ENCODE measurements around the gene STX3.
"Not testable (repeated sequence)": the region's sequence is repeated elsewhere in the genome, so short reads cannot be mapped to it uniquely, and the experiment has no call there.

The STX3 gene

GRCh38 chr11:59792507-59792906, 37.3 kb downstream of the STX3 start:
- no peak for DNase-seq

- no peak for DNase-seq
These were observed 39.2 kb downstream of the STX3 start for GRCh38 chr11:59794417-59794816.

GRCh38 chr11:59800390-59801025, 45.3 kb downstream of the STX3 start:
- no peak for DNase-seq

GRCh38 chr11:59801160-59801706, 46.1 kb downstream of the STX3 start:
- no peak for DNase-seq

GRCh38 chr11:59801981-59802638, 46.9 kb downstream of the STX3 start:
- DNase-seq: peak; percentile 37

- peak; percentile 50 for DNase-seq
These were observed 47.5 kb downstream of the STX3 start for GRCh38 chr11:59802639-59803176.

GRCh38 chr11:59804061-59804460, 48.9 kb downstream of the STX3 start:
- DNase-seq: no peak

- no peak for DNase-seq
These were observed 52.0 kb downstream of the STX3 start for GRCh38 chr11:59807047-59807610.

GRCh38 chr11:59810189-59810910, 55.2 kb downstream of the STX3 start, which contains the start of gene MRPL16:
Gene MRPL16 (minus strand): TSS chr11:59810778. CDS start chr11:59810658, 120 bp downstream.
- peak; percentile 84 for DNase-seq

- no peak for DNase-seq
These were observed 55.7 kb downstream of the STX3 start for GRCh38 chr11:59810911-59811259.

GRCh38 chr11:59812220-59812619, 57.0 kb downstream of the STX3 start:
- DNase-seq: no peak

GRCh38 chr11:59813364-59813763, 58.2 kb downstream of the STX3 start:
- DNase-seq: no peak

GRCh38 chr11:59814021-59814420, 58.8 kb downstream of the STX3 start:
- no peak for DNase-seq

GRCh38 chr11:59815754-59816153, 60.6 kb downstream of the STX3 start:
- DNase-seq: no peak

- not testable (repeated sequence) for DNase-seq
These were observed 61.3 kb downstream of the STX3 start for GRCh38 chr11:59816434-59816833.

- no peak for DNase-seq
These were observed 63.4 kb downstream of the STX3 start for GRCh38 chr11:59818572-59818971.

GRCh38 chr11:59822989-59823566, 67.9 kb downstream of the STX3 start:
- DNase-seq: peak; percentile 59

- no peak for DNase-seq
These were observed 74.2 kb downstream of the STX3 start for GRCh38 chr11:59829358-59829757.

GRCh38 chr11:59833602-59834001, 78.4 kb downstream of the STX3 start:
- no peak for DNase-seq

- no peak for DNase-seq
These were observed 84.4 kb downstream of the STX3 start for GRCh38 chr11:59839615-59840014.

GRCh38 chr11:59841514-59841913, 86.3 kb downstream of the STX3 start:
- no peak for DNase-seq

- no peak for DNase-seq
These were observed 87.1 kb downstream of the STX3 start for GRCh38 chr11:59842316-59842715.

- DNase-seq: no peak
These were observed 90.2 kb downstream of the STX3 start, which contains the start of gene CBLIF for GRCh38 chr11:59845399-59845798. Gene CBLIF (minus strand): TSS chr11:59845499. CDS start chr11:59845453, 46 bp downstream.
